Left lung (tissue), 10 donors: ENCODE results near the gene CACTIN. TPM values are rescaled to one million over a fixed set of nuclear protein-coding genes. Genes with fewer than 3 reads are reported as not detected.
"Not testable (repeated sequence)": the region's sequence is repeated elsewhere in the genome, so short reads cannot be mapped to it uniquely, and the experiment has no call there.

Experiments
- ATAC-seq: fragments of 200-7000 bp; cut with Tn5 transposase; one replicate; pipeline ENCODE4 v1.9.1; 2020; ENCODE audit warnings: moderate library complexity
- DNase-seq, 4 donors: peaks; one replicate each; pipeline ENCODE4 v3.0.0-alpha.2; 2013 to 2020
- H3K27ac ChIP-seq, 2 donors: fragments of 200-600 bp; sonication (generic) in 1 of 2; one replicate each; pipeline versions ENCODE4 v1.5.0 to v1.8.0; 2020 to 2021
- H3K27me3 ChIP-seq, 2 donors: fragments of 200-600 bp; sonication (generic) in 1 of 2; one replicate each; pipeline versions ENCODE4 v1.5.0 to v1.8.0; 2020 to 2021
- H3K36me3 ChIP-seq, 2 donors: fragments of 200-600 bp; sonication (generic) in 1 of 2; one replicate each; pipeline versions ENCODE4 v1.5.0 to v1.8.0; 2020 to 2021
- H3K4me1 ChIP-seq, 2 donors: fragments of 200-600 bp; one replicate each; pipeline ENCODE4 v1.8.0; 2021
- H3K4me3 ChIP-seq, 2 donors: fragments of 200-600 bp; sonication (generic) in 1 of 2; one replicate each; pipeline versions ENCODE4 v1.5.0 to v1.8.0; 2020 to 2021; ENCODE audit warnings: mild to moderate bottlenecking in 1 of 2
- H3K9me3 ChIP-seq, 2 donors: fragments of 200-600 bp; sonication (generic) in 1 of 2; one replicate each; pipeline versions ENCODE4 v1.5.0 to v1.8.0; 2020 to 2021
- intact Hi-C, 2 donors: fragments of 100-400 bp; cut with DNase I; formaldehyde crosslinking; loops; one replicate each; pipeline versions ENCODE4 v1.11.2 to v1.14.2; 2022
- polyA plus RNA-seq, 6 donors: library from polyadenylated mRNA; unstranded; fragments of 120-200 nt; gene quantifications; one replicate each; pipeline ENCODE4 v1.2.1, GENCODE V29; 2013; ENCODE audit not compliant: insufficient read length in 6 of 6
- total RNA-seq, 2 donors: library from RNA; stranded (reverse); fragmentation: NEBNext Ultra II Directional; extraction: Animal tissue kit (Norgen Biotek cat#: 25700); gene quantifications; one replicate each; pipeline ENCODE4 v1.2.1, GENCODE V29; 2021
- TF ChIP-seq, protein P1 (sequence below), 2 donors: fragments of 200-600 bp; sonication (generic) in 1 of 2; IDR thresholded peaks; one replicate each; pipeline versions ENCODE4 v1.5.0 to v1.8.0; 2021; ENCODE audit warnings: antibody characterized with exemption in 2 of 2
- donor health status: DM: no; HTN: yes; CAD: no.
- donor health status: DM: no; HTN: no; CAD: no.

CACTIN gene
- total and polyA plus RNA-seq, 8 donors = 19.8 to 33.2 (median 26.5) TPM

DNA sequence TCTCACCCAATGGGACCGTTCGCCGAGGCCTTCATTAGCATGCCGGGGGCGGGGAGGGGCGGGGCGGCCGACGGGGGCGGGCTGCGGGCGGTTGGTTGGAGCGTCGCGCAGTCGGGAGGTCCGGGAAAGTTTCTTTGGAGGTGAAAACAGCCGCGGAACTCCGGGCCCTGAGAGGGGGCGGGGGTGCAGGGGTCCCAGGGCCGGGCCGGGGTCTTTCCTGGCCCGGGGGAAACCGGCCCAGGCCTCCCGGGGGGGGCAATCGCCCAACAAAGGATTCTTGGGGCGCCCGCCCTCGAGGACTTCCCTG is 53.8 kb downstream of the CACTIN start, which contains the start of gene HMG20B:
TSS of gene HMG20B (plus strand) at position 90 of the 307 bp plus-strand sequence. CDS start 366 bp downstream, outside the sequence.
- Histone ChIP-seq H3K27me3 (no peaks in the 10 kb centered on the region), H3K4me1 (peaks cover 0 to 29% of the 10 kb centered on the region in 2 donors), H3K9me3 (no peaks in the 10 kb centered on the region), H3K27ac (peak within 1 kb of the TSS; percentile 76 to 85), H3K4me3 (peak within 1 kb of the TSS; percentile 85 to 99), H3K36me3 (peaks cover 0 to 10% of the 10 kb centered on the region in 2 donors)
- intact Hi-C loops = no loop called here
- TF ChIP-seq, protein P1, sequence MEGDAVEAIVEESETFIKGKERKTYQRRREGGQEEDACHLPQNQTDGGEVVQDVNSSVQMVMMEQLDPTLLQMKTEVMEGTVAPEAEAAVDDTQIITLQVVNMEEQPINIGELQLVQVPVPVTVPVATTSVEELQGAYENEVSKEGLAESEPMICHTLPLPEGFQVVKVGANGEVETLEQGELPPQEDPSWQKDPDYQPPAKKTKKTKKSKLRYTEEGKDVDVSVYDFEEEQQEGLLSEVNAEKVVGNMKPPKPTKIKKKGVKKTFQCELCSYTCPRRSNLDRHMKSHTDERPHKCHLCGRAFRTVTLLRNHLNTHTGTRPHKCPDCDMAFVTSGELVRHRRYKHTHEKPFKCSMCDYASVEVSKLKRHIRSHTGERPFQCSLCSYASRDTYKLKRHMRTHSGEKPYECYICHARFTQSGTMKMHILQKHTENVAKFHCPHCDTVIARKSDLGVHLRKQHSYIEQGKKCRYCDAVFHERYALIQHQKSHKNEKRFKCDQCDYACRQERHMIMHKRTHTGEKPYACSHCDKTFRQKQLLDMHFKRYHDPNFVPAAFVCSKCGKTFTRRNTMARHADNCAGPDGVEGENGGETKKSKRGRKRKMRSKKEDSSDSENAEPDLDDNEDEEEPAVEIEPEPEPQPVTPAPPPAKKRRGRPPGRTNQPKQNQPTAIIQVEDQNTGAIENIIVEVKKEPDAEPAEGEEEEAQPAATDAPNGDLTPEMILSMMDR (IDR thresholded peaks at IDR 0.05) = no peak
- ATAC-seq (no peak), DNase-seq (no peak)

DNA sequence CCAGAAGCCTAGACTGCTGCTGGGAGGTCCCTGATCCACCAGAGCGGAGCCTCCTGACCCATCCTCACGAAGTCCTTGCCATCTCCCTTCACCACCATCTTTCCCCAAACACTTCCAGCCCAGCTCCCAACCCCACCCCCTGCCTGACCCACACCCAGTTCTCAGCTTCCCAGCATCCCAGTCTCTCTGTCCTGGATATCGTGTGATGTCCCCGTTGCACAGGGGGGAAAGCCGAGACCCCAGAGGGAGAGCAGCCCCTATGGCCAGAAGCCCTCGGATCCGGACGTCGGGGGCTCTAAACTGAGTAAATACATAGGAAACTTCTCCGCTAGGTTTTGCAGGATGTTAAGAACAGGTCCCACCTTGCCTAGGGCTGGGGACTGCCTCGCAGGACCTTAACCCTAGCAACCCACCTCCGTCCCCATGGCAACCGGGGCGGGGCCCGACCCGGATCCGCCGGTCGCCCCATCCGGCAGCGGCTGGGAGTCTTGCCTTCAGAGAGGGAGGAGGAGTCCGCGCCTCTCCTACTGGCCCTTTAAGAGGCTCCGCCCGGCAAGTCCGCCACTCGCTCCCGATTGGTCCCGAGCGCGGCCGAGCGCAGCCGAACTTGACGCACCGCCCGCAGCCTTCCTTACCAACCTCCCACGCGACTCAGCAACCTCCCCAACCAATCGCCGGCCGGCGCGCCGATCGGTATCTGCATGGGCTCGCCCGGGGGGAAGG is 54.3 kb downstream of the CACTIN start:
- no peaks in the 10 kb centered on the region for H3K27me3 ChIP-seq
- H3K36me3 ChIP-seq = peaks cover 0 to 9% of the 10 kb centered on the region in 2 donors
- H3K27ac ChIP-seq = peak overlapping the region in 1 of 2 donors; percentile 85
- intact Hi-C loops = no loop called here
- ATAC-seq = peak; percentile 96
- H3K4me3 ChIP-seq = peak overlapping the region; percentile 43 to 99
- H3K4me1 ChIP-seq = peaks cover 0 to 29% of the 10 kb centered on the region in 2 donors
- TF ChIP-seq, protein P1 (IDR thresholded peaks at IDR 0.05) = no peak
- peak; percentile 99 to 100 (median 100) for DNase-seq
- no peaks in the 10 kb centered on the region for H3K9me3 ChIP-seq

DNA sequence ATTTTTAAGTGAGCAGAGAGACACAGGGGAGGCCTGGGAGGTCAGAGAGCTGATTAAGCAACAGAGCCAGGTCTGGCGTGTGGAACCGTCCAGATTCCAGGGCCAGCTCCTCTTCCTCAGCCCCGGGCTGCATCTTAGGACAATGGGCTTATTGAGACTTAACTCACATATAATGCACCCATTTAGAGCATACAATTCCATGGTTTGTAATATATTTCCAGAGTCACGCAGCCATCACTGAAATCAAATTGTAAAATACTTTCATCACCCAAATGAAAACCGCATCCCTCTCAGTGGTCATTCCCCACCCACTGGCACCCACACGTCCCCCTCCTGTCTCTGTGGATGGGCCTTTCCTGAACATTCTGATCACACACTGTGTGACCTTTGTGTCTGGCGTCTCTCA is 56.0 kb downstream of the CACTIN start:
- Histone ChIP-seq H3K4me3 (no peak overlapping the region), H3K27ac (no peak overlapping the region), H3K4me1 (peaks cover 0 to 16% of the 10 kb centered on the region in 2 donors), H3K9me3 (no peaks in the 10 kb centered on the region), H3K27me3 (no peaks in the 10 kb centered on the region), H3K36me3 (no peaks in the 10 kb centered on the region)
- intact Hi-C loops = no loop called here
- no peak for ATAC-seq
- TF ChIP-seq, protein P1 (IDR thresholded peaks at IDR 0.05) = no peak
- DNase-seq = no peak

- H3K4me1 ChIP-seq = peaks cover 0 to 16% of the 10 kb centered on the region in 2 donors
- intact Hi-C loops, ATAC-seq, H3K27me3 ChIP-seq, H3K9me3 ChIP-seq, H3K4me3 ChIP-seq, DNase-seq, H3K27ac ChIP-seq, H3K36me3 ChIP-seq: not testable (repeated sequence)
Observed at GRCh38 chr19:3570042-3570441, 56.5 kb downstream of the CACTIN start.

DNA sequence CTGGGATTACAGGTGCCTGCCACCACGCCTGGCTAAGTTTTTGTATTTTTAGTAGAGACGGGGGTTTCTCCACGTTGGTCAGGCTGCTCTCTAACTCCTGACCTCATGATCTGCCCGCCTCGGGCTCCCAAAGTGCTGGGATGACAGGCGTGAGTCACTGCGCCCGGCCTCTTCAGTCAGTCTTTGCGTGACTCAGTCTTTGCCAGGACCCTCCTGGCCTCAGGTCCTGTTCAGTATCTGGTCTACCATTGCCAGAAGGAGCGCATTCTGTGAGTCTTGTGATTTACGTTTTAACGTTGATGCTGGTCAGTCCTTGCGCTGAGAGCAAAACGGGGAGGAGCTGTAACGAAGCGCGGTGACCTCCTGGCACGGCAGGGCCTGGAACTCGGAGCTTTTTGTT is 61.5 kb downstream of the CACTIN start:
- intact Hi-C loops = no loop called here

More for the DNA sequence above, 61.5 kb downstream of the CACTIN start:
- no peak overlapping the region for H3K4me3 ChIP-seq
- H3K27ac ChIP-seq = no peak overlapping the region
- no peaks in the 10 kb centered on the region for H3K4me1 ChIP-seq
- ATAC-seq (no peak), DNase-seq (no peak)
- H3K36me3 ChIP-seq = no peaks in the 10 kb centered on the region
- no peaks in the 10 kb centered on the region for H3K9me3 ChIP-seq
- TF ChIP-seq, protein P1 (IDR thresholded peaks at IDR 0.05) = no peak
- no peaks in the 10 kb centered on the region for H3K27me3 ChIP-seq
